GM10266 (cell line): ENCODE data around the gene SVIL.

Experiments
- DNase-seq: peaks from one replicate; pipeline ENCODE4 v3.0.0; 2012; ENCODE audit errors: extremely low spot score
- CTCF ChIP-seq: IDR thresholded peaks from 2 replicates; pipeline ENCODE4 v1.5.1; 2012; ENCODE audit warnings: mild to moderate bottlenecking, low read depth; ENCODE audit not compliant: control insufficient read depth, insufficient read depth; ENCODE audit errors: missing control alignments

The SVIL gene

GRCh38 chr10:29600067-29600466 lies 34.7 kb downstream of the SVIL start:
- DNase-seq: no peak
- no peak for TF ChIP-seq CTCF

GRCh38 chr10:29598851-29599311 lies 35.9 kb downstream of the SVIL start:
- no peak for DNase-seq
- TF ChIP-seq CTCF: no peak

- TF ChIP-seq CTCF: no peak
- DNase-seq: no peak
Observed at GRCh38 chr10:29596826-29597225, 37.9 kb downstream of the SVIL start.

- DNase-seq: no peak
- no peak for TF ChIP-seq CTCF
Observed at GRCh38 chr10:29596356-29596755, 38.4 kb downstream of the SVIL start.

- DNase-seq: no peak
- TF ChIP-seq CTCF: no peak
Observed at GRCh38 chr10:29595636-29596225, 39.0 kb downstream of the SVIL start.

- no peak for DNase-seq
- TF ChIP-seq CTCF: no peak
Observed at GRCh38 chr10:29595146-29595545, 39.6 kb downstream of the SVIL start.

GRCh38 chr10:29591651-29591968 lies 43.2 kb downstream of the SVIL start:
- no peak for DNase-seq
- TF ChIP-seq CTCF: no peak
